Measurements from ENCODE around the gene RAD52.

- no peak for TF ChIP-seq POLR2AphosphoS5 (IDR thresholded peaks at IDR 0.05)
- no peak for TF ChIP-seq EP300 (conservative IDR thresholded peaks at IDR 0.05; ENCODE audit: poor library complexity, severe bottlenecking)
- no peak for TF ChIP-seq EZH2 (IDR thresholded peaks at IDR 0.05; ENCODE audit: borderline replicate concordance, insufficient read depth, low read length, poor library complexity, severe bottlenecking)
- no peak for TF ChIP-seq CTCF (IDR thresholded peaks at IDR 0.05; ENCODE audit: poor library complexity, severe bottlenecking)
Measured at GRCh38 chr12:905261-906031, 44.0 kb downstream of the RAD52 start.

Measured in neural cell (in vitro differentiated cells).